Measurements from ENCODE around the gene RAPGEF1. TPM values are rescaled to one million over a fixed set of nuclear protein-coding genes. Genes with fewer than 3 reads are reported as not detected.

Gene RAPGEF1
- total RNA-seq, 1 experiment from 2014 or later, result 55.6 TPM

GRCh38 chr9:131787838-131788237 is 48.0 kb upstream of the RAPGEF1 start:
- no CpG with 5 or more reads among the region's 9 CpGs for WGBS (ENCODE audit: extremely low coverage, insufficient read length, low lambda C conversion rate)
- no peak overlapping the region for H4K91ac ChIP-seq (ENCODE audit: insufficient read length, low read depth, low read length)
- H4K20me1 ChIP-seq (ENCODE audit: control insufficient read depth, insufficient read depth, insufficient read length), result no peaks in the 10 kb centered on the region
- H4K5ac ChIP-seq (ENCODE audit: insufficient read length, low read depth, low read length), result no peak overlapping the region
- no peaks in the 10 kb centered on the region for H3K79me1 ChIP-seq (ENCODE audit: insufficient read depth, low read depth, low read length, poor library complexity, severe bottlenecking)
- no peak overlapping the region for H3K14ac ChIP-seq (ENCODE audit: insufficient read depth, low read length)
- H2AK5ac ChIP-seq (ENCODE audit: insufficient read length, low read length), result no peak overlapping the region
- TF ChIP-seq CTCF (conservative IDR thresholded peaks at IDR 0.05), result no peak
- H2BK120ac ChIP-seq (ENCODE audit: low read depth, low read length, poor library complexity, severe bottlenecking), result no peak overlapping the region
- H3T11ph ChIP-seq (ENCODE audit: low read length), result no peak overlapping the region
- H4K8ac ChIP-seq (replicated peaks; ENCODE audit: insufficient read length, low read depth, low read length), result no peak overlapping the region
- Mint-ChIP-seq H3K4me3 (peak overlapping the region in 1 of 2 experiments; percentile 38; a peak in 1 of 5 replicates), H3K27ac (peak overlapping the region in 1 of 3 experiments; percentile 32; a peak in 1 of 7 replicates), H3K9me3 (peaks cover 3 to 4% of the 10 kb centered on the region in 2 experiments), H3K27me3 (ENCODE audit: low read depth) (peaks cover 29% of the 10 kb centered on the region), H3K36me3 (ENCODE audit: insufficient read depth in 1 of 3, low read depth in 3 of 3) (no peaks in the 10 kb centered on the region; a peak in 1 of 7 replicates), H3K4me1 (peaks cover 11 to 21% of the 10 kb centered on the region in 2 experiments)
- no peak overlapping the region for H3K56ac ChIP-seq (ENCODE audit: insufficient read length, low read depth, low read length)
- H3K9me3 ChIP-seq (ENCODE audit: control insufficient read depth, low read depth, low read length), result no peaks in the 10 kb centered on the region
- H3K4me2 ChIP-seq (ENCODE audit: insufficient read depth, insufficient read length, low read length), result no peak overlapping the region
- H2BK15ac ChIP-seq (ENCODE audit: low read depth, low read length), result no peak overlapping the region
- no peak overlapping the region for H3K9ac ChIP-seq (ENCODE audit: extremely low read depth, insufficient read length, low read length)
- no peaks in the 10 kb centered on the region for H3K79me2 ChIP-seq (ENCODE audit: insufficient read depth, low read length)
- no peak overlapping the region for H3K18ac ChIP-seq (ENCODE audit: insufficient read length, low read depth, low read length)
- H2BK12ac ChIP-seq (ENCODE audit: insufficient read length, low read depth, low read length), result no peak overlapping the region
- H2BK5ac ChIP-seq (ENCODE audit: insufficient read length, low read length), result no peak overlapping the region
- no peaks in the 10 kb centered on the region for H3K27me3 ChIP-seq (ENCODE audit: insufficient read depth, low read length)
- H2AFZ ChIP-seq (ENCODE audit: low read length), result no peak overlapping the region
- DNase-seq, result no peak
- H3K23ac ChIP-seq (ENCODE audit: insufficient read length, low read depth, low read length), result no peak overlapping the region
- H3K4me1 ChIP-seq (ENCODE audit: insufficient read depth, low read length), result no peaks in the 10 kb centered on the region
- H2BK20ac ChIP-seq (ENCODE audit: low read depth, low read length, poor library complexity, severe bottlenecking), result no peak overlapping the region
- H3K23me2 ChIP-seq (ENCODE audit: insufficient read length, low read depth, low read length, poor library complexity, severe bottlenecking), result no peaks in the 10 kb centered on the region
- H3K27ac ChIP-seq (ENCODE audit: insufficient read length, low read depth, low read length), result no peak overlapping the region
- no peak overlapping the region for H3K4ac ChIP-seq (ENCODE audit: low read depth, low read length)

All from H9 (cell line).